Mucosa of rectum (tissue), 2 donors: ENCODE measurements around the gene SLC10A3.
A peak's percentile ranks its signal among the peaks of the same experiment; 100 is the strongest.

ENCODE experiments used
- H3K27ac ChIP-seq, 2 donors: one replicate each; pipeline ENCODE4 v1.7.0; 2013; ENCODE audit warnings: inconsistent platforms in 2 of 2, low read depth in 2 of 2, low read length in 2 of 2
- H3K27me3 ChIP-seq, 2 donors: one replicate each; pipeline ENCODE4 v1.7.0; 2013; ENCODE audit warnings: low read length in 2 of 2; ENCODE audit not compliant: control insufficient read depth in 2 of 2, insufficient read depth in 2 of 2
- H3K36me3 ChIP-seq, 2 donors: one replicate each; pipeline ENCODE4 v1.7.0; 2013; ENCODE audit warnings: low read length in 2 of 2; ENCODE audit not compliant: control insufficient read depth in 2 of 2, insufficient read depth in 2 of 2
- H3K4me1 ChIP-seq, 2 donors: one replicate each; pipeline ENCODE4 v1.7.0; 2013; ENCODE audit warnings: low read length in 2 of 2, mild to moderate bottlenecking in 1 of 2; ENCODE audit not compliant: control insufficient read depth in 2 of 2, insufficient read depth in 2 of 2
- H3K4me3 ChIP-seq, 2 donors: one replicate each; pipeline ENCODE4 v1.7.0; 2013; ENCODE audit warnings: low read length in 2 of 2
- H3K9ac ChIP-seq, 2 donors: one replicate each; pipeline ENCODE4 v1.7.0; 2013; ENCODE audit warnings: low read length in 2 of 2, low read depth in 1 of 2, mild to moderate bottlenecking in 1 of 2
- H3K9me3 ChIP-seq, 2 donors: one replicate each; pipeline ENCODE4 v1.7.0; 2013; ENCODE audit warnings: low read length in 2 of 2; ENCODE audit not compliant: control insufficient read depth in 2 of 2
- donor health status: healthy.
- donor health status: Normal muscosa, but diverticular disease.

Gene SLC10A3

DNA sequence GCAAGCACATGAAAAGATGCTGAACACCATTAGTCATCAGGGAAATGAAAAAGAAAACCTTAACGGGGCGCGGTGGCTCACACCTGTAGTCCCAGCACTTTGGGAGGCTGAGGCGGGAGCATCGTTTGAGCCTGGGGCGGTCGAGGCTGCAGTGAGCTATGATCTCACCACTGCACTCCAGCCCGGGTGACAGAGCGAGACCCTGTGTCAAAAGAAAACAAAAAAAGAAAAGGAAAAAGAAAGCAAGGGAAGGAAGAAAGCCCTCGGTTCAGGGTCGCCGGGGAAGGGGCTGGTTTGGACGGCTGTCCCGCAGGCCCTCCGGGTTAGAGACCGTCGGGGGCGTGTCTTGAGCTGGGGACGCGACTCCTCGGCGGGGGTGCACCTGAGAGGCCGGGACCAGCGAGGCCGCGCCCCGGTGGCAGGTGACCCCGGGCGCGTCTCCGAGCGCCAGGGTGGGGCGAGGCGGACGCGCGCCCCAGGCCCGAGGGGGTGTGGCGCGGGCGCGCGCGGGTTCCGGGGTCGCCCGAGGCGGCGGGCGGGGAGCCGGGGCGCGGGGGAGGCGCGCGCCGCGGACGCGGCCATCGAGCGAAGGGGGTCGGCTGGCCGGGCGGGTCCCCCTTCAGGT, 32.8 kb downstream of the SLC10A3 start:
- Histone ChIP-seq H3K9me3 (no peaks in the 10 kb centered on the region), H3K36me3 (peaks cover 0 to 6% of the 10 kb centered on the region in 2 donors), H3K4me1 (peaks cover 5 to 6% of the 10 kb centered on the region in 2 donors), H3K27me3 (no peaks in the 10 kb centered on the region), H3K9ac (peak overlapping the region; percentile 43 to 47), H3K4me3 (peak overlapping the region; percentile 59 to 61), H3K27ac (peak overlapping the region in 1 of 2 donors; percentile 38)

DNA sequence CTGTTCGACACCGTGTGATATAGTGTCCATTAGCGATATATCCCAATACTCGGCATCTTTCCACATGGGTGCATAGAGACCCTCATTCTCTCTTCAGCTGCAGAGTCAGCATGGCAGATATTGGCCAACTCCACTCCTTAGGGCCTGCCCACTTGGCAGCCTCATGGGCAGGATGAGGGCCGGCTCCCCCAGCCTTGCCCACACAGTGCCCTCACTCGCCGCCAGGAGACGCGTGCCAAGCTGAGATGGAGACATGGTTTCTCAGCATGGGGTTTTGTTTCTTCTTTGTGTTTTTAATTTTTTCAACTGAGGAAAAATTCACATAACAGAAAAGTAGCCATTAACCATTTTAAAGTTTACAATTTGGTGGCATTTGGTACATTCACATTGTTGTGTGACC, 37.6 kb downstream of the SLC10A3 start:
- Histone ChIP-seq H3K27ac (no peak overlapping the region), H3K9me3 (no peaks in the 10 kb centered on the region), H3K4me1 (no peaks in the 10 kb centered on the region), H3K36me3 (peaks cover 5 to 16% of the 10 kb centered on the region in 2 donors), H3K4me3 (no peak overlapping the region), H3K9ac (no peak overlapping the region), H3K27me3 (no peaks in the 10 kb centered on the region)

DNA sequence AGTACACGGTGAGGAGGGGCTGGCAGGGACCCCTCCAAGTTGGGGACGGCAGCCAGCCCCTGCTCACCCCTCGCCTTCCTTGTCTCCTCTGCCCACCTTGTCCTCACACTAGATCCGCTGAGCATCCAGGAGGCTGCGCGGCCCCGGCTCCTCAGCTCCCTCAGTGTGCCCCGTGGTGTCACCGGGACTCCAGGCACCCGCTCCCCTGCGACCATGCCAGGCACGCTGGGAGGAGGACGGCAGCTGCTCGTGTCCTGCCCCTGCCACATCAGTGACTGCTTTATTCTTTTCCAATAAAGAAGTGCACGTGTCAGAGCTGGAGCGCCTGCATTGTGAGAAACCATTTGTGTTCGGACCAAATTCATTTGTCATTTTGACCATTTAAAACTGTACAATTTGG, 40.1 kb downstream of the SLC10A3 start:
- H3K4me1 ChIP-seq = peaks cover 0 to 2% of the 10 kb centered on the region in 2 donors
- H3K27me3 ChIP-seq = no peaks in the 10 kb centered on the region
- H3K9me3 ChIP-seq = no peaks in the 10 kb centered on the region
- H3K4me3 ChIP-seq = no peak overlapping the region
- no peak overlapping the region for H3K27ac ChIP-seq
- H3K36me3 ChIP-seq = peaks cover 9 to 16% of the 10 kb centered on the region in 2 donors
- no peak overlapping the region for H3K9ac ChIP-seq

DNA sequence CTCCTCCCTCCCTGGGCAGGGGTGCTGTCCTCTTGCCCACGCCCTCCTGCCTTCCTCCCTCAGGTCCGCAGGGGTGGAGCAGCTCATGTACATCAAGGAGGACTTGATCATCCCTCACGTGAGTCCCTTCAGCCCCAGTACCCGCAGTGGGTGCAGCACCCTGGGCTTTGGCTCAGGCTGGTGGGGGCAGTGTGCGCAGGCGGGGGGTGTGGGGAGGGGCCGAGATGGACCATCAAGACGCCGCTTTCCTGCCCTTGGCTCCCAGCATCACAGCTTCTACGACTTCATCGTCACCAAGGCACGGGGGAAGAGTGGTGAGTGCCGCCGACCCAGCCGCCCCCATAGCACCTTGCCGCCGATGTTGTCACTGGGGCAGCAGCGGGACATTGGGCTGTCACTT, 40.8 kb downstream of the SLC10A3 start:
- H3K27me3 ChIP-seq = no peaks in the 10 kb centered on the region
- no peak overlapping the region for H3K9ac ChIP-seq
- peaks cover 9 to 16% of the 10 kb centered on the region in 2 donors for H3K36me3 ChIP-seq
- no peaks in the 10 kb centered on the region for H3K9me3 ChIP-seq
- H3K4me3 ChIP-seq = no peak overlapping the region
- H3K27ac ChIP-seq = no peak overlapping the region
- H3K4me1 ChIP-seq = peaks cover 4 to 8% of the 10 kb centered on the region in 2 donors

DNA sequence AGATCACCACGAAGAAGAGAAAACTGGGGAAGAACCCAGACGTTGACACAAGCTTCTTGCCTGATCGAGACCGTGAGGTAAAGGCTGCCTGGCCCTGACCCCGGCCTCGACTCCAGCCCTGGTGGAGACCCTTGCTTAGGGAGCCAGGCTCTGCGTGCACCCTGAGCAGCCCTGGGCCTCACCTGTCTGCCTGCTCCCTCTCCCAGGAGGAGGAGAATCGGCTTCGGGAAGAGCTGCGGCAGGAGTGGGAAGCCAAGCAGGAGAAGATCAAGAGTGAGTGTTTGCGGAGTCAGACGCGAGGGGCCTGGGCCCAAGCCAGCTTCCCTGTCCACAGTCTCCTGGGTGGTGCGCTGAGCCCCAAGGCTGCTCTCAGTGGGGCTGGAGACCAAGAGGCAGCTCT, 41.9 kb downstream of the SLC10A3 start:
- no peak overlapping the region for H3K4me3 ChIP-seq
- peaks cover 9 to 16% of the 10 kb centered on the region in 2 donors for H3K36me3 ChIP-seq
- no peak overlapping the region for H3K9ac ChIP-seq
- peaks cover 7 to 10% of the 10 kb centered on the region in 2 donors for H3K4me1 ChIP-seq
- no peaks in the 10 kb centered on the region for H3K9me3 ChIP-seq
- H3K27ac ChIP-seq = no peak overlapping the region
- H3K27me3 ChIP-seq = no peaks in the 10 kb centered on the region

DNA sequence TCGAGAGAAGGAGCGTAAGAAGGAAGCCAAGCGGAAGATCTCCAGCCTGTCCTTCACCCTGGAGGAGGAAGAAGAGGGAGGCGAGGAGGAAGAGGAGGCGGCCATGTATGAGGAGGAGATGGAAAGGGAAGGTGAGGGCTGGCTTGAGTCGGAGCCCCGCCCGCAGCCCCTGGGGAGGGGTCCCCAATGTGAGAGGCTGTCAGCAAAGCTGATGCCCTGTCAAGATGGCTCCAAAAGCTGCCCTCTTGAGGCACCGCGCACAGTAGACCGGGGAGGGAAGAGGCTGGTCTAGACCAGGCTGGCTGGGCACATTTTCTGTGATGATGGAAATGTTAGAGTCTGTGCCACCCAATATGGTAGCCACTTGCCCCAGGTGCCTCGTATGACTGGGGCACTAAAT, 44.0 kb downstream of the SLC10A3 start:
- Histone ChIP-seq H3K4me1 (peaks cover 7 to 10% of the 10 kb centered on the region in 2 donors), H3K4me3 (no peak overlapping the region), H3K9ac (no peak overlapping the region), H3K27me3 (no peaks in the 10 kb centered on the region), H3K27ac (no peak overlapping the region), H3K36me3 (peaks cover 15 to 22% of the 10 kb centered on the region in 2 donors), H3K9me3 (no peaks in the 10 kb centered on the region)

DNA sequence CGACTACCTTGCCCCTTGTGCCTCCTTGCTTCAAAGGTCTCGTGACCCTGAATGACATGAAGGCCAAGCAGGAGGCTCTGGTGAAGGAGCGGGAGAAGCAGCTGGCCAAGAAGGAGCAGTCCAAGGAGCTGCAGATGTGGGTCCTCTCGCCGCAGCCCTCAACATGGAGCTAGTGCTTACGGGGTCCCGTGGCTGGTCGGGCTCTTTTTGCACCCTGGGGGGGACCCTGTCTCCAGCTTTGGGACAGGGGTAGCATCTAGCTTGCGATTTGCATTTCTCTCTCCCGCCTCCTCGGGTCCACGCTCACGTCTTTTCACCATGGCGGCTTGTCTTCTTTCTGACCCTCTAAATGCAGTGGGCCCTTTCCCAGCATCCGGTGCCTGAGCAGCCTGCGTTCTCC, 44.7 kb downstream of the SLC10A3 start:
- Histone ChIP-seq H3K4me3 (no peak overlapping the region), H3K4me1 (peaks cover 7 to 10% of the 10 kb centered on the region in 2 donors), H3K36me3 (peaks cover 16 to 22% of the 10 kb centered on the region in 2 donors), H3K9ac (no peak overlapping the region), H3K9me3 (no peaks in the 10 kb centered on the region), H3K27ac (no peak overlapping the region), H3K27me3 (no peaks in the 10 kb centered on the region)

DNA sequence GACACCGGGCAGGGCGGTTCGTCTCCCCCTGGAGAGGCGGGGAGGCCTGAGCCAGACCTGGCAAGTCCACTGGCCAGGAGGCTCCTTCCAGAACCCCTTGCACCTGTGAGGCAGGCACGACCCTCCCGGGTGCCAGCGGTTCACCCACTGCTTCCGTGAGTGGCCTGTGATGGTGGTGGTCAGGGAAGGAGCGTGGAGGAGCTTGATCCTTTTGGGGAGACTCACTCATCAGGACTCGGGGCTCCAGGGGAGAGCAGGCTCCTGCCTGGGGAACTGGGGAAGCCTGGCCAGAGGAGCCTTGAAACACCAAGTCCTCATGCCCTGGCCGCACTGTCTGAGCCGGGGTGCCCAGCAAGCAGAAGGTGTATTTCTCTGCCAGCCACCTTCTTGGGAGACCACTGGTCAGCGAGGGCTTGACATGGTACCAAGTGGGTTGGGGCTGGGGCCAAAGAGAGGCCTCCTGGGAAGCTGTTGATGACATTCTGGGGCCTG, 45.6 kb downstream of the SLC10A3 start:
- peak overlapping the region; percentile 63 to 86 for H3K9ac ChIP-seq
- H3K27me3 ChIP-seq = no peaks in the 10 kb centered on the region
- H3K36me3 ChIP-seq = peaks cover 15 to 16% of the 10 kb centered on the region in 2 donors
- peak overlapping the region; percentile 62 to 66 for H3K4me3 ChIP-seq
- peaks cover 7 to 10% of the 10 kb centered on the region in 2 donors for H3K4me1 ChIP-seq
- H3K27ac ChIP-seq = peak overlapping the region; percentile 68 to 74
- no peaks in the 10 kb centered on the region for H3K9me3 ChIP-seq

DNA sequence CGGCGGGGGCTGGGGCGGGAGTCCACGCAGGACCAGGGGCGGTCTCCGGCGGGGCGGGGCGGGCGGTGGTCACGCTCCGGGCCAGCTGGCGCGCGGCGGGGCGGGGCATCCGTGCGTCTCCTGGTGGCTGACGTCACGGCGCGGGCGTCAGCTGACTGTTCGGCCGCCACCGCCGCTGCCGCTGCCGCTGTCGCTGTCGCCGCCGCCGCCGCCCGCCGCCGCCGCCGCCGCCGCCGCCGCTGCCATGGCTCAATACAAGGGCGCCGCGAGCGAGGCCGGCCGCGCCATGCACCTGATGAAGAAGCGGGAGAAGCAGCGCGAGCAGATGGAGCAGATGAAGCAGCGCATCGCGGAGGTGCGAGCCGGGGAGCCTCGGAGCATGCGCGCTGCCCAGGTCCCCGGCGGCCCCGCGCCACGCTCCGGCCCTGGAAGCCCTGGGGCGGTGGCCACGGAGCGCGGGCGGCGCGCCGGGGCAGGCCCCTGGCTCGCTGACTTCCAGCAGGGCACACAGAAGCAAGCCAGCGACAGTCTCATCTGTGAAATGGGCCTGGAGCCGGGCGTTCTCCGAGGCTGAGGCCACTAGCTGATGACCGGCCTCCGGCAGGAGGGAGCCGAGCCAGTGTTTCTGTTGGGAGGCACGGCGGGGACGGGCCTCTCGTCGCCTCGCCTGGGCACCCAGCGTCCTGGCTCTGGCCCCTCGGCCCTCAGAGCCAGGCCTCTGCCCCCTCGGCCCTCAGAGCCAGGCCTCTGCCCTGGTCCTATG, 46.3 kb downstream of the SLC10A3 start, which contains the start of gene FAM50A:
Gene FAM50A (plus strand): TSS at position 150 of the 763 bp plus-strand sequence. CDS start 95 bp downstream, at position 245.
- H3K4me3 ChIP-seq = peak within 1 kb of the TSS; percentile 62 to 66
- H3K27ac ChIP-seq = peak within 1 kb of the TSS; percentile 68 to 74
- H3K9me3 ChIP-seq = no peaks in the 10 kb centered on the region
- peaks cover 12 to 16% of the 10 kb centered on the region in 2 donors for H3K36me3 ChIP-seq
- peak within 1 kb of the TSS; percentile 63 to 86 for H3K9ac ChIP-seq
- H3K27me3 ChIP-seq = no peaks in the 10 kb centered on the region
- peaks cover 7 to 10% of the 10 kb centered on the region in 2 donors for H3K4me1 ChIP-seq

DNA sequence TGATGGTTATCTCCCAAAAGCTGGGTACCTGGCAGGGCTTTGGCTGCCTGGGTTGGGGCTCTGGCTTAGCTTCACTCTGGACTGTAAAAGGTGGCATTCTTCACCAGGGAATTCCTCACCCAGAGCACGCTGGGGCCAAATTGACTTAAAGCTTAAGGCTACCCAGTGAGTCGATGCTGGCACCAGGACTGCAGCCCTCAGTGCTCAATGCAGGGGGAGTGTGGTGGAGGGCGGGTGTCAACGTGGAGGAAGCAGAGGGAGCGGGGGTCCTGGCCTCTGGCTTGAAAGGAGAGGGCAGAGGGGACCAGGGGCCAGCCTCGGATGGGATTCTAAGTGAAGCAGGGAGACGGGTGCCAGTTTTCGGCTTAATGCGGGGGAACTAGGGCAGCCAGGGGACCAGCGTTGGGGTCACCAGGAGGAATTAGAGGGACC, 46.9 kb downstream of the SLC10A3 start:
- peaks cover 6 to 13% of the 10 kb centered on the region in 2 donors for H3K36me3 ChIP-seq

More for the DNA sequence above, 46.9 kb downstream of the SLC10A3 start:
- Histone ChIP-seq H3K27me3 (no peaks in the 10 kb centered on the region), H3K27ac (peak overlapping the region; percentile 58 to 70), H3K9ac (peak overlapping the region; percentile 56 to 58), H3K9me3 (no peaks in the 10 kb centered on the region), H3K4me1 (peaks cover 7 to 10% of the 10 kb centered on the region in 2 donors), H3K4me3 (peak overlapping the region; percentile 48 to 55)
